ENCODE data around the gene FCN1.
"Not testable (repeated sequence)": the region's sequence is repeated elsewhere in the genome, so short reads cannot be mapped to it uniquely, and the experiment has no call there.

Gene FCN1

DNA sequence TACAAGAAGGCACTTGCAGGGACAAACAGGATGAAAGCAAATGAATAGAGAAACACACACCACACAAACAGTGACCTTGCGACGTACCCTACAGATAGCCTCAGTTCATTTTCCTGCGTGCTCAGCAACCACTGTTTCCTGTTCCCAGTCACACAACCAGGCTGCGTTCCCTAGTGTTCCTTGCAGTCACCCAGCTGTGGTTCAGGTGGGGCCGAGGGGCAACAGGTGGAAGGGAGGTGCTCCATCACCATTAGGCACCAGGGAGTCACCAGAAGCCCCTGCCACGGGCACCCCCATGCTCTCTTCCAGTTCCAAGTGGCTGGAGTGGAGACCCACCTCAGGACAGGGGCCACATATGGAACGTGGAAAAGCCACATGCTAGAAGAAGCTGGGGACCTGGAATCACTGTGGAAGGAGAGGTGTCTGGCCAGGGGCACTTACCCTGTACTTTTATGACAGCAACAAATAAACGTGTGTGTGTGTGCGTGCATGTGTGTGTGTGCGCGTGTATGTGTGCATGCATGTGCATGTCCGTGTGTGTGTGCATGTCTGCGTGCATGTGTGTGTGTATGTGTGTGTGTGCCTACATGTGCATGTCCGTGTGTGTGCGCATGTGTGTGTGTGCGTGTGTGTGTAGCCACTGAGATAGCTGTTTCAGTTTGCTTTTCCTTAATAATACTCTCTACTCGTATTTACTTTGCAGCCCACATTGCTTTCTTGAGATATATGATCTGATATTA, 55.9 kb downstream of the FCN1 start:
- no peak overlapping the region for H3K27ac ChIP-seq
- TF ChIP-seq, protein P1, sequence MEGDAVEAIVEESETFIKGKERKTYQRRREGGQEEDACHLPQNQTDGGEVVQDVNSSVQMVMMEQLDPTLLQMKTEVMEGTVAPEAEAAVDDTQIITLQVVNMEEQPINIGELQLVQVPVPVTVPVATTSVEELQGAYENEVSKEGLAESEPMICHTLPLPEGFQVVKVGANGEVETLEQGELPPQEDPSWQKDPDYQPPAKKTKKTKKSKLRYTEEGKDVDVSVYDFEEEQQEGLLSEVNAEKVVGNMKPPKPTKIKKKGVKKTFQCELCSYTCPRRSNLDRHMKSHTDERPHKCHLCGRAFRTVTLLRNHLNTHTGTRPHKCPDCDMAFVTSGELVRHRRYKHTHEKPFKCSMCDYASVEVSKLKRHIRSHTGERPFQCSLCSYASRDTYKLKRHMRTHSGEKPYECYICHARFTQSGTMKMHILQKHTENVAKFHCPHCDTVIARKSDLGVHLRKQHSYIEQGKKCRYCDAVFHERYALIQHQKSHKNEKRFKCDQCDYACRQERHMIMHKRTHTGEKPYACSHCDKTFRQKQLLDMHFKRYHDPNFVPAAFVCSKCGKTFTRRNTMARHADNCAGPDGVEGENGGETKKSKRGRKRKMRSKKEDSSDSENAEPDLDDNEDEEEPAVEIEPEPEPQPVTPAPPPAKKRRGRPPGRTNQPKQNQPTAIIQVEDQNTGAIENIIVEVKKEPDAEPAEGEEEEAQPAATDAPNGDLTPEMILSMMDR (conservative IDR thresholded peaks at IDR 0.05): no peak

GRCh38 chr9:134860510-134860909, 57.2 kb downstream of the FCN1 start:
- no peak overlapping the region for H3K27ac ChIP-seq
- TF ChIP-seq, protein P1 (conservative IDR thresholded peaks at IDR 0.05): no peak

GRCh38 chr9:134858051-134858841, 59.5 kb downstream of the FCN1 start:
- no peak overlapping the region for H3K27ac ChIP-seq
- TF ChIP-seq, protein P1 (conservative IDR thresholded peaks at IDR 0.05): no peak

- not testable (repeated sequence) for H3K27ac ChIP-seq
These were observed 60.3 kb downstream of the FCN1 start for GRCh38 chr9:134857451-134857850.

GRCh38 chr9:134855900-134856377, 61.8 kb downstream of the FCN1 start:
- TF ChIP-seq, protein P1 (conservative IDR thresholded peaks at IDR 0.05): no peak

More at GRCh38 chr9:134855900-134856377, 61.8 kb downstream of the FCN1 start:
- H3K27ac ChIP-seq: no peak overlapping the region

Data from VCaP (cell line).